Smooth muscle cell (in vitro differentiated cells): ENCODE data around the gene CYBC1. TPM values are rescaled to one million over a fixed set of nuclear protein-coding genes. Genes with fewer than 3 reads are reported as not detected.

ENCODE experiments used
- DNase-seq: peaks from one replicate; lab custom pipeline; 2025; ENCODE audit not compliant: unreplicated experiment; lab: John Stamatoyannopoulos, UW
- H2AFZ ChIP-seq: fragments of 200-600 bp; sonication (generic); 2 replicates; pipeline ENCODE4 v1.6.0; 2016; ENCODE audit warnings: antibody characterized with exemption, low read depth, mild to moderate bottlenecking
- H3F3A ChIP-seq: fragments of 200-600 bp; sonication (generic); 2 replicates; pipeline ENCODE4 v1.6.0; 2017; ENCODE audit warnings: antibody characterized with exemption, low read depth
- H3K27ac ChIP-seq: fragments of 200-600 bp; sonication (generic); 2 replicates; pipeline ENCODE4 v1.5.1; 2016; ENCODE audit warnings: low read depth, mild to moderate bottlenecking
- H3K27me3 ChIP-seq: fragments of 200-600 bp; sonication (generic); 2 replicates; pipeline ENCODE4 v1.6.1; 2016; ENCODE audit warnings: low read depth, mild to moderate bottlenecking
- H3K36me3 ChIP-seq: fragments of 200-600 bp; sonication (generic); 2 replicates; pipeline ENCODE4 v1.5.1; 2016; ENCODE audit warnings: low read depth
- H3K4me1 ChIP-seq: fragments of 200-600 bp; sonication (generic); 2 replicates; pipeline ENCODE4 v1.5.1; 2016; ENCODE audit warnings: low read depth
- H3K4me2 ChIP-seq: fragments of 200-600 bp; sonication (generic); 2 replicates; pipeline ENCODE4 v1.6.0; 2016; ENCODE audit warnings: mild to moderate bottlenecking
- H3K4me3 ChIP-seq: fragments of 200-600 bp; sonication (generic); 2 replicates; pipeline ENCODE4 v1.5.1; 2016; ENCODE audit warnings: mild to moderate bottlenecking
- H3K79me2 ChIP-seq: fragments of 200-600 bp; sonication (generic); 2 replicates; pipeline ENCODE4 v1.6.0; 2016; ENCODE audit warnings: low read depth, mild to moderate bottlenecking
- H3K9ac ChIP-seq: fragments of 200-600 bp; sonication (generic); 2 replicates; pipeline ENCODE4 v1.6.0; 2016; ENCODE audit warnings: low read depth
- H3K9me3 ChIP-seq: fragments of 200-600 bp; sonication (generic); replicated peaks from 2 replicates; pipeline ENCODE4 v1.5.1; 2016; ENCODE audit warnings: low read depth
- H4K20me1 ChIP-seq: fragments of 200-600 bp; sonication (generic); 2 replicates; pipeline ENCODE4 v1.6.0; 2016; ENCODE audit warnings: low read depth
- CTCF ChIP-seq: fragments of 200-600 bp; sonication (generic); IDR thresholded peaks from 2 replicates; pipeline ENCODE4 v1.5.1; 2017; ENCODE audit warnings: borderline replicate concordance, mild to moderate bottlenecking, antibody characterized with exemption; ENCODE audit not compliant: insufficient read depth, poor library complexity, severe bottlenecking
- WGBS: methylation state at CpG from one replicate; pipeline ENCODE4 v1.1.7; 2016; ENCODE audit warnings: low lambda C conversion rate; 5-methylcytosine and 5-hydroxymethylcytosine counted together
- polyA plus RNA-seq: library from polyadenylated mRNA; unstranded; fragments of >200 nt; fragmentation: Nextera tagmentation; extraction: Ambion mirVana; gene quantifications from 2 replicates; pipeline ENCODE4 v1.2.1, GENCODE V29; 2016
- total RNA-seq: library from RNA; depleted of rRNA; stranded (reverse); fragments of >200 nt; gene quantifications from 2 replicates; pipeline ENCODE4 v1.2.3, GENCODE V29; 2014

The CYBC1 gene
- total and polyA plus RNA-seq, 2 experiments from 2014 or later = 23.3 to 65.8 TPM

- H2AFZ ChIP-seq = no peak overlapping the region
- H3K36me3 ChIP-seq = no peaks in the 10 kb centered on the region
- H3K4me1 ChIP-seq = no peaks in the 10 kb centered on the region
- H3K4me2 ChIP-seq = no peak overlapping the region
- H3K79me2 ChIP-seq = no peaks in the 10 kb centered on the region
- 93% methylated on average over 7 of the region's 7 CpGs for WGBS
- H3K27me3 ChIP-seq = no peaks in the 10 kb centered on the region
- no peak for TF ChIP-seq CTCF
- no peak overlapping the region for H3K9ac ChIP-seq
- H3F3A ChIP-seq = peaks cover 4% of the 10 kb centered on the region
- no peak overlapping the region for H3K27ac ChIP-seq
- no peak for DNase-seq
- H3K9me3 ChIP-seq = no peaks in the 10 kb centered on the region
- H4K20me1 ChIP-seq = no peaks in the 10 kb centered on the region
- H3K4me3 ChIP-seq = no peak overlapping the region
Measured at GRCh38 chr17:82400206-82400605, 50.3 kb downstream of the CYBC1 start.

DNA sequence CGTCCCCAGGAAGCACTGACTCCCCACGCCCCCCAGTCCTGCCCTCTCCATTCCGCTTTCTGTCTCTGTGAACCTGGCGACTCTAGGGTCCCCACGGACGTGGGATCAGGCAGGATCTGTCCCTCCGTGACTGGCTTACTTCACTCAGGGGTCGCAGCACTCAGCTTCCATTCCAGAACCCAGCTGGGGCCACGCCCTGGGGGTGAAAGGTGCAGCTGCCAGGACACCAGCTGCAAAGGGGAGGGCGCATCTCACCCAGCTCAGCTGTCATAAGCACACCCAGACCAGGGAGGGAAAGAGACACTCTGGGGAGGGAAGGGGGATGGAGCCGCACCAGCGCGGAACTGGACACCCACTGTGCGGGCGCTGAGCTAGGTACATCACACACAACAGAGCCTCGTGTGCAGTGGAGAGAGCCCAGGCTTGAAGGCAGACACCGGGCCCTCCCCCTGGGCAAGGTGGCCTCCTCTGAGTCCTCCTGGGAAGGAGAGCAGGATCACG is 50.9 kb downstream of the CYBC1 start:
- H3K27ac ChIP-seq = no peak overlapping the region
- H3K4me2 ChIP-seq = no peak overlapping the region
- no peaks in the 10 kb centered on the region for H3K27me3 ChIP-seq
- no peak overlapping the region for H3K9ac ChIP-seq
- no peaks in the 10 kb centered on the region for H3K9me3 ChIP-seq
- no peak overlapping the region for H3K4me3 ChIP-seq
- no peak for DNase-seq
- peaks cover 4% of the 10 kb centered on the region for H3F3A ChIP-seq
- no peaks in the 10 kb centered on the region for H4K20me1 ChIP-seq
- WGBS = 94% methylated on average over 18 of the region's 18 CpGs
- H3K79me2 ChIP-seq = no peaks in the 10 kb centered on the region
- TF ChIP-seq CTCF = no peak
- no peak overlapping the region for H2AFZ ChIP-seq
- no peaks in the 10 kb centered on the region for H3K36me3 ChIP-seq
- no peaks in the 10 kb centered on the region for H3K4me1 ChIP-seq

GRCh38 chr17:82399041-82399441 is 51.5 kb downstream of the CYBC1 start:
- no peak for TF ChIP-seq CTCF
- WGBS = 49% methylated on average over 13 of the region's 13 CpGs
- Histone ChIP-seq H3K4me3 (no peak overlapping the region), H4K20me1 (no peaks in the 10 kb centered on the region), H3F3A (peaks cover 4% of the 10 kb centered on the region), H3K36me3 (no peaks in the 10 kb centered on the region), H2AFZ (no peak overlapping the region), H3K4me1 (no peaks in the 10 kb centered on the region), H3K9me3 (no peaks in the 10 kb centered on the region), H3K9ac (no peak overlapping the region), H3K27ac (no peak overlapping the region), H3K79me2 (no peaks in the 10 kb centered on the region), H3K4me2 (no peak overlapping the region), H3K27me3 (no peaks in the 10 kb centered on the region)
- no peak for DNase-seq
